H9 (cell line): ENCODE results near the gene GABARAP. TPM values are rescaled to one million over a fixed set of nuclear protein-coding genes. Genes with fewer than 3 reads are reported as not detected.

Source experiments
- DNase-seq: peaks from one replicate; pipeline ENCODE4 v3.0.0-alpha.2; 2017
- H2AFZ ChIP-seq: one replicate; pipeline ENCODE4 v1.6.1; 2013; ENCODE audit warnings: mild to moderate bottlenecking, low read length, control low read depth, moderate library complexity
- H2AK5ac ChIP-seq: 2 replicates; pipeline ENCODE4 v1.6.1; 2013; ENCODE audit warnings: low read length, control low read depth, mixed read lengths; ENCODE audit not compliant: insufficient read length
- H2BK120ac ChIP-seq: one replicate; pipeline ENCODE4 v1.6.1; 2013; ENCODE audit warnings: low read depth, mild to moderate bottlenecking, low read length, control low read depth, inconsistent platforms; ENCODE audit not compliant: poor library complexity, severe bottlenecking
- H2BK12ac ChIP-seq: 2 replicates; pipeline ENCODE4 v1.6.1; 2013; ENCODE audit warnings: low read length, control low read depth, mixed read lengths, low read depth; ENCODE audit not compliant: insufficient read length
- H2BK15ac ChIP-seq: 2 replicates; pipeline ENCODE4 v1.6.1; 2013; ENCODE audit warnings: low read depth, low read length, control low read depth
- H2BK20ac ChIP-seq: one replicate; pipeline ENCODE4 v1.6.1; 2013; ENCODE audit warnings: low read depth, mild to moderate bottlenecking, low read length, control low read depth, inconsistent platforms; ENCODE audit not compliant: poor library complexity, severe bottlenecking
- H2BK5ac ChIP-seq: 2 replicates; pipeline ENCODE4 v1.6.1; 2013; ENCODE audit warnings: low read length, control low read depth, mixed read lengths; ENCODE audit not compliant: insufficient read length
- H3K14ac ChIP-seq: 2 replicates; pipeline ENCODE4 v1.6.1; 2013; ENCODE audit warnings: low read length, control low read depth; ENCODE audit not compliant: insufficient read depth
- H3K18ac ChIP-seq: 2 replicates; pipeline ENCODE4 v1.6.1; 2013; ENCODE audit warnings: low read depth, mild to moderate bottlenecking, mixed read lengths, low read length, control low read depth; ENCODE audit not compliant: insufficient read length
- H3K23ac ChIP-seq: 2 replicates; pipeline ENCODE4 v1.6.1; 2013; ENCODE audit warnings: low read length, control low read depth, mixed read lengths, low read depth; ENCODE audit not compliant: insufficient read length
- H3K23me2 ChIP-seq: 2 replicates; pipeline ENCODE4 v1.6.1; 2013; ENCODE audit warnings: low read depth, mild to moderate bottlenecking, mixed read lengths, low read length, control low read depth; ENCODE audit not compliant: insufficient read length, poor library complexity, severe bottlenecking
- H3K27ac ChIP-seq: 2 replicates; pipeline ENCODE4 v1.5.1; 2013; ENCODE audit warnings: low read length, control low read depth, mixed read lengths, low read depth; ENCODE audit not compliant: insufficient read length
- H3K27me3 ChIP-seq: 2 replicates; pipeline ENCODE4 v1.6.1; 2013; ENCODE audit warnings: low read length, control low read depth, inconsistent platforms; ENCODE audit not compliant: insufficient read depth
- H3K4ac ChIP-seq: 2 replicates; pipeline ENCODE4 v1.6.1; 2013; ENCODE audit warnings: low read depth, mild to moderate bottlenecking, control low read depth, inconsistent platforms, low read length, moderate library complexity
- H3K4me1 ChIP-seq: 2 replicates; pipeline ENCODE4 v1.6.1; 2013; ENCODE audit warnings: low read length, control low read depth, inconsistent platforms; ENCODE audit not compliant: insufficient read depth
- H3K4me2 ChIP-seq: 2 replicates; pipeline ENCODE4 v1.6.1; 2013; ENCODE audit warnings: low read length, control low read depth, mixed read lengths; ENCODE audit not compliant: insufficient read length, insufficient read depth
- H3K56ac ChIP-seq: 2 replicates; pipeline ENCODE4 v1.6.1; 2013; ENCODE audit warnings: low read depth, mild to moderate bottlenecking, mixed read lengths, low read length, control low read depth; ENCODE audit not compliant: insufficient read length
- H3K79me1 ChIP-seq: 2 replicates; pipeline ENCODE4 v1.6.1; 2013; ENCODE audit warnings: low read depth, mild to moderate bottlenecking, moderate library complexity, low read length, control low read depth, inconsistent platforms; ENCODE audit not compliant: insufficient read depth, poor library complexity, severe bottlenecking
- H3K79me2 ChIP-seq: 2 replicates; pipeline ENCODE4 v1.6.1; 2013; ENCODE audit warnings: low read length, control low read depth, inconsistent platforms; ENCODE audit not compliant: insufficient read depth
- H3K9ac ChIP-seq: 2 replicates; pipeline ENCODE4 v1.6.1; 2013; ENCODE audit warnings: low read length, control low read depth, mixed read lengths; ENCODE audit not compliant: insufficient read length; ENCODE audit errors: extremely low read depth
- H3K9me3 ChIP-seq: one replicate; pipeline ENCODE4 v1.6.1; 2013; ENCODE audit warnings: low read depth, low read length, inconsistent platforms; ENCODE audit not compliant: control insufficient read depth
- H3T11ph ChIP-seq: one replicate; pipeline ENCODE4 v1.6.1; 2013; ENCODE audit warnings: mild to moderate bottlenecking, low read length, control low read depth, inconsistent platforms
- H4K20me1 ChIP-seq: one replicate; pipeline ENCODE4 v1.6.1; 2013; ENCODE audit not compliant: control insufficient read depth, insufficient read length, insufficient read depth
- H4K5ac ChIP-seq: 2 replicates; pipeline ENCODE4 v1.6.1; 2013; ENCODE audit warnings: low read depth, mild to moderate bottlenecking, mixed read lengths, low read length, control low read depth; ENCODE audit not compliant: insufficient read length
- H4K8ac ChIP-seq: replicated peaks from 2 replicates; pipeline ENCODE4 v1.6.1; 2013; ENCODE audit warnings: low read length, control low read depth, mixed read lengths, low read depth; ENCODE audit not compliant: insufficient read length
- H4K91ac ChIP-seq: 2 replicates; pipeline ENCODE4 v1.6.1; 2013; ENCODE audit warnings: low read depth, mild to moderate bottlenecking, moderate library complexity, mixed read lengths, low read length, control low read depth; ENCODE audit not compliant: insufficient read length
- H3K27ac Mint-ChIP-seq, 3 experiments: 2 replicates in 2 of 3; 3 replicates in 1 of 3; pipeline ENCODE4 v1.8.0; 2020 to 2021; ENCODE audit warnings: mixed read lengths in 3 of 3, mild to moderate bottlenecking in 1 of 3, moderate library complexity in 1 of 3
- H3K27me3 Mint-ChIP-seq: 2 replicates; pipeline ENCODE4 v1.8.0; 2021; ENCODE audit warnings: low read depth, mild to moderate bottlenecking, moderate library complexity, mixed read lengths
- H3K36me3 Mint-ChIP-seq, 3 experiments: 2 replicates in 2 of 3; 3 replicates in 1 of 3; pipeline ENCODE4 v1.8.0; 2020 to 2021; ENCODE audit warnings: low read depth in 3 of 3, mixed read lengths in 3 of 3; ENCODE audit not compliant: insufficient read depth in 1 of 3
- H3K4me1 Mint-ChIP-seq, 2 experiments: 2 replicates each; pipeline ENCODE4 v1.8.0; 2020; ENCODE audit warnings: mixed read lengths in 2 of 2
- H3K4me3 Mint-ChIP-seq, 2 experiments: 2 replicates in 1 of 2; 3 replicates in 1 of 2; pipeline ENCODE4 v1.8.0; 2020 to 2021; ENCODE audit warnings: mild to moderate bottlenecking in 2 of 2, mixed read lengths in 2 of 2, moderate library complexity in 1 of 2
- H3K9me3 Mint-ChIP-seq, 2 experiments: 2 replicates in 1 of 2; 3 replicates in 1 of 2; pipeline ENCODE4 v1.8.0; 2020; ENCODE audit warnings: mild to moderate bottlenecking in 2 of 2, mixed read lengths in 2 of 2, moderate library complexity in 1 of 2
- WGBS: extraction: QIAGEN DNeasy Blood & Tissue Kit; methylation state at CpG from one replicate; pipeline ENCODE4 v1.1.7; 2013; ENCODE audit warnings: missing lambda C conversion rate, low lambda C conversion rate, mixed read lengths; ENCODE audit not compliant: insufficient read length; ENCODE audit errors: extremely low coverage; 5-methylcytosine and 5-hydroxymethylcytosine counted together
- total RNA-seq: library from RNA; stranded (reverse); gene quantifications from 2 replicates; pipeline ENCODE4 v1.2.1, GENCODE V29; 2021
- TF ChIP-seq, protein P1 (sequence below): fragments of 200-600 bp; sonication (generic); conservative IDR thresholded peaks from 3 replicates; pipeline ENCODE4 v1.8.0; 2021; ENCODE audit warnings: antibody characterized with exemption, mild to moderate bottlenecking

The GABARAP gene
- total RNA-seq, 1 experiment from 2014 or later: 261 TPM

DNA sequence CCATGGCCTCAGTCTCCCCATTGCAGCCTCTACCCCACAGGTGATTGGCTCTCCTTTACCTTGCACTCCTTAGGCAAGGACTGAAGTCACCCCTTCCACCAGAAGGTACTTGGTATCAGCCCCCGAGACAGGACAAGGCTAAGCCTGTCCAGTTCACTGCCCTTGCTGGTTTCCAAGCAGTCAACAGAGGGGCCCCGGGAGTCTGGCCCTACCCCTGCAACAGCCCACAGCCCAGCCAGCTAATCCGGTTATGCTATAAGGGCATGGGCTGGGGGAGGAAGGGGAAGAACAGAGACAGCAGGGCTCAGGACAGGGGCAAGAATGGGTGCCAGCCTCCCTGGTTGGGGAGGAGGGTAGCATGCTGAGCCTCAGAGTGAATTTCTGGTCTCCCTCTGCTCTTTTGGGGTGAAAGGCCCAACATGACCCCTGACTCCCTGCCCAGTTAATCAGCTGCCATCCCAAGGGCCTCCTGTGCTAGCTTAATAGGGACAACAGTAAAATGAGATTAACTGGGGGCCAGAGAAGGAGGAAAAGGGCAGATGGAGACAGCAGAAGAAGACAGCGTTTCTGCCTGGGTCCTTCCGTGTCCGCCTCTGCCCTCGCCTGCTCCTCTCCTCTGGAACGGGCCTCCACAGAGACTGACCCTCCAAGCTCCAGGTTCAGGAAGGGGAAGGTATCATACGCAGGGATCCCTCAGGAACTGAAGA is 33.3 kb downstream of the GABARAP start:
- peaks cover 3% of the 10 kb centered on the region; the same call in 1 of the 2 replicates for H3K79me2 ChIP-seq
- H2BK12ac ChIP-seq: no peak overlapping the region
- H2BK5ac ChIP-seq: no peak overlapping the region
- H3K9ac ChIP-seq: no peak overlapping the region
- no peaks in the 10 kb centered on the region for H4K20me1 ChIP-seq
- H3K4me2 ChIP-seq: peak overlapping the region; percentile 57
- no peaks in the 10 kb centered on the region for H3K27me3 ChIP-seq
- TF ChIP-seq, protein P1, sequence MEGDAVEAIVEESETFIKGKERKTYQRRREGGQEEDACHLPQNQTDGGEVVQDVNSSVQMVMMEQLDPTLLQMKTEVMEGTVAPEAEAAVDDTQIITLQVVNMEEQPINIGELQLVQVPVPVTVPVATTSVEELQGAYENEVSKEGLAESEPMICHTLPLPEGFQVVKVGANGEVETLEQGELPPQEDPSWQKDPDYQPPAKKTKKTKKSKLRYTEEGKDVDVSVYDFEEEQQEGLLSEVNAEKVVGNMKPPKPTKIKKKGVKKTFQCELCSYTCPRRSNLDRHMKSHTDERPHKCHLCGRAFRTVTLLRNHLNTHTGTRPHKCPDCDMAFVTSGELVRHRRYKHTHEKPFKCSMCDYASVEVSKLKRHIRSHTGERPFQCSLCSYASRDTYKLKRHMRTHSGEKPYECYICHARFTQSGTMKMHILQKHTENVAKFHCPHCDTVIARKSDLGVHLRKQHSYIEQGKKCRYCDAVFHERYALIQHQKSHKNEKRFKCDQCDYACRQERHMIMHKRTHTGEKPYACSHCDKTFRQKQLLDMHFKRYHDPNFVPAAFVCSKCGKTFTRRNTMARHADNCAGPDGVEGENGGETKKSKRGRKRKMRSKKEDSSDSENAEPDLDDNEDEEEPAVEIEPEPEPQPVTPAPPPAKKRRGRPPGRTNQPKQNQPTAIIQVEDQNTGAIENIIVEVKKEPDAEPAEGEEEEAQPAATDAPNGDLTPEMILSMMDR: no peak
- H3K4ac ChIP-seq: no peak overlapping the region
- Mint-ChIP-seq H3K27ac (peak overlapping the region; percentile 3 to 67 (median 60); a peak in 3 of 7 replicates), H3K9me3 (no peaks in the 10 kb centered on the region), H3K36me3 (peaks cover under 1 to 4% (median 3%) of the 10 kb centered on the region in 3 experiments; a peak in 6 of 7 replicates), H3K4me1 (peaks cover 51 to 80% of the 10 kb centered on the region in 2 experiments), H3K4me3 (peak overlapping the region; percentile 29 to 83; a peak in 4 of 5 replicates), H3K27me3 (no peaks in the 10 kb centered on the region; the same call in none of the 2 replicates)
- H2AK5ac ChIP-seq: no peak overlapping the region
- H2BK120ac ChIP-seq: no peak overlapping the region
- H4K8ac ChIP-seq: no peak overlapping the region
- WGBS: no CpG with 5 or more reads among the region's 9 CpGs
- no peak overlapping the region for H4K5ac ChIP-seq
- no peak overlapping the region for H2BK20ac ChIP-seq
- peaks cover 2% of the 10 kb centered on the region for H3K79me1 ChIP-seq
- H3K23ac ChIP-seq: no peak overlapping the region
- peaks cover 12% of the 10 kb centered on the region; the same call in 1 of the 2 replicates for H3K4me1 ChIP-seq
- no peak overlapping the region for H2AFZ ChIP-seq
- no peak overlapping the region; the same call in 1 of the 2 replicates for H3K14ac ChIP-seq
- H3T11ph ChIP-seq: no peak overlapping the region
- no peaks in the 10 kb centered on the region for H3K9me3 ChIP-seq
- H3K56ac ChIP-seq: no peak overlapping the region
- H4K91ac ChIP-seq: no peak overlapping the region
- peaks cover 10% of the 10 kb centered on the region for H3K23me2 ChIP-seq
- peak overlapping the region; percentile 28 for H3K18ac ChIP-seq
- DNase-seq: peak; percentile 24
- no peak overlapping the region for H3K27ac ChIP-seq
- no peak overlapping the region for H2BK15ac ChIP-seq
